Cardiac fibroblast (primary cell): ENCODE results near the gene SYT12.
"Not testable (repeated sequence)": the region's sequence is repeated elsewhere in the genome, so short reads cannot be mapped to it uniquely, and the experiment has no call there.

Experiments
- DNase-seq, 2 donors: peaks; one replicate each; pipeline versions ENCODE4 v3.0.0 to v3.0.0-alpha.2; 2010; ENCODE audit warnings: low read depth in 2 of 2
- H3K4me3 ChIP-seq, 2 donors: replicated peaks in 1 of 2; 1 replicate in 1 of 2; 2 replicates in 1 of 2; pipeline ENCODE4 v1.5.1; 2011; ENCODE audit warnings: low read depth in 2 of 2, low read length in 2 of 2, mild to moderate bottlenecking in 2 of 2, moderate library complexity in 1 of 2
- TF ChIP-seq, protein P1 (sequence below): IDR thresholded peaks from one replicate; pipeline ENCODE4 v1.5.1; 2011; ENCODE audit warnings: low read depth, mild to moderate bottlenecking, low read length, inconsistent platforms

SYT12 gene

DNA sequence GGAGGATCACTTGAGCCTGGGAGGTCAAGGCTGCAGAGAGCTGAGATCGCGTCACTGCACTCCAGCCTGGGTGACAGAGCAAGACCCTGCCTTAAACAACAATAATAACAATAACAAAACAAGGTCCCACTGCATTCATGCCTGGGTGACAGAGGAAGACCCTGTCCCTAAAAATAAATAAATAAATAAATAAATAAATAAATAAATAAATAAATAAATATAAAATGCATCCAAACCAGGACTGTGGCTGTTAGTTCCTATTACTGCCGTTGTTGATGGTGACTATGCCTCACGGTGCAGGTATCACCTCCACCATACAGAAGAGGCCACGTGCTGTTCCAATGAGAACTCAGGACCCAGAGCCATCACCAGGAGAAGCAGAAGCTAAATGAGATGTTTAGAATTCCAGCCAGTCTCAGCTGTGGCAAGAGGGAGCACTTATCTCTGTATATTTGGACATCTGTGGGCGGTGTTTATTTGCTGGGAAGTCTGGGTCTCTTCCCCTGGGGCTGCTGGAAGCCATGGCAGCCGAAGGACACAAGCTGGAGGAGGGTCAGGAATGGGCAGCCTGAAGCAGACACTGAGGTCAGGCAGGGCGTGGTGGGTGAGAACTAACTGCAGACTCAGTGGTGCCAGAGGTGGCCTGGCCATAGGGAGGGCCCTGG lies 26.2 kb upstream of the SYT12 start:
- H3K4me3 ChIP-seq = no peak overlapping the region
- TF ChIP-seq, protein P1, sequence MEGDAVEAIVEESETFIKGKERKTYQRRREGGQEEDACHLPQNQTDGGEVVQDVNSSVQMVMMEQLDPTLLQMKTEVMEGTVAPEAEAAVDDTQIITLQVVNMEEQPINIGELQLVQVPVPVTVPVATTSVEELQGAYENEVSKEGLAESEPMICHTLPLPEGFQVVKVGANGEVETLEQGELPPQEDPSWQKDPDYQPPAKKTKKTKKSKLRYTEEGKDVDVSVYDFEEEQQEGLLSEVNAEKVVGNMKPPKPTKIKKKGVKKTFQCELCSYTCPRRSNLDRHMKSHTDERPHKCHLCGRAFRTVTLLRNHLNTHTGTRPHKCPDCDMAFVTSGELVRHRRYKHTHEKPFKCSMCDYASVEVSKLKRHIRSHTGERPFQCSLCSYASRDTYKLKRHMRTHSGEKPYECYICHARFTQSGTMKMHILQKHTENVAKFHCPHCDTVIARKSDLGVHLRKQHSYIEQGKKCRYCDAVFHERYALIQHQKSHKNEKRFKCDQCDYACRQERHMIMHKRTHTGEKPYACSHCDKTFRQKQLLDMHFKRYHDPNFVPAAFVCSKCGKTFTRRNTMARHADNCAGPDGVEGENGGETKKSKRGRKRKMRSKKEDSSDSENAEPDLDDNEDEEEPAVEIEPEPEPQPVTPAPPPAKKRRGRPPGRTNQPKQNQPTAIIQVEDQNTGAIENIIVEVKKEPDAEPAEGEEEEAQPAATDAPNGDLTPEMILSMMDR = no peak
- peak; percentile 45 to 81 for DNase-seq

DNA sequence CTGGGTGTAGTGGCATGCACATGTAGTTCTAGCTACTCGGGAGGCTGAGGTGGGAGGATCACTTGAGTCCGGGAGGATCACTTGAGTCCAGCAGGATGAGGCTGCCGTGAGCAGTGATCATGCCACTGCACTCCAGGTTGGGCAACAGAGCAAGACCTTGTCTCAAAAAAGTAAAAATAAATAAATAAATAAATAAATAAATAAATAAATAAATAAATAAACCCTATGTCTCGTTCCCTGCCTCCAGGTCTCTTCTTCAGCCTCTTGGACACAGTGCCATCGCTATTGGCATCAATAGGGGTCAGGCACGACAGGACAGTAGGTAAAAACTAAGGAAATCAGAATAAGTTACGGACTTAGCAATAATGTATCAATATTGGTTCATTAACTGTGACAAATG lies 23.4 kb upstream of the SYT12 start:
- no peak for DNase-seq
- TF ChIP-seq, protein P1 = no peak
- no peak overlapping the region for H3K4me3 ChIP-seq

DNA sequence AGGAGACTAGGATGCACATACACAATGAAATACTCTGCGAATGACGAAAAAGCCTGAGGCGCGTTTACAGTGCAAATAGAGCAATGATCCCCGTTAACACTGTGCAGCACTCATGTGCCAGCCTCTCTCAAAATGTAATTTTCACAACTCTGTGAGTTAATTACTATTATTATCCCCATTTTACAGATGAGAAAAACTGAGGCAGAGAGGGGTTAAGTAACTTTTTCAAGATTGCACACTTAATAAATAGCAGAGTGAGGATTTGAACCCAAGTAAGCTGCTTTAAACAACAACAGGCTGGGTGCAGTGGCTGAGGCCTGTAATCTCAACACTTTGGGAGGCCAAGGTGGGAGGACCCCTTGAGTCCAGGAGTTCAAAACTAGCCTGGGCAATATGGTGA lies 21.6 kb upstream of the SYT12 start:
- no peak overlapping the region for H3K4me3 ChIP-seq
- no peak for DNase-seq
- TF ChIP-seq, protein P1 = no peak

DNA sequence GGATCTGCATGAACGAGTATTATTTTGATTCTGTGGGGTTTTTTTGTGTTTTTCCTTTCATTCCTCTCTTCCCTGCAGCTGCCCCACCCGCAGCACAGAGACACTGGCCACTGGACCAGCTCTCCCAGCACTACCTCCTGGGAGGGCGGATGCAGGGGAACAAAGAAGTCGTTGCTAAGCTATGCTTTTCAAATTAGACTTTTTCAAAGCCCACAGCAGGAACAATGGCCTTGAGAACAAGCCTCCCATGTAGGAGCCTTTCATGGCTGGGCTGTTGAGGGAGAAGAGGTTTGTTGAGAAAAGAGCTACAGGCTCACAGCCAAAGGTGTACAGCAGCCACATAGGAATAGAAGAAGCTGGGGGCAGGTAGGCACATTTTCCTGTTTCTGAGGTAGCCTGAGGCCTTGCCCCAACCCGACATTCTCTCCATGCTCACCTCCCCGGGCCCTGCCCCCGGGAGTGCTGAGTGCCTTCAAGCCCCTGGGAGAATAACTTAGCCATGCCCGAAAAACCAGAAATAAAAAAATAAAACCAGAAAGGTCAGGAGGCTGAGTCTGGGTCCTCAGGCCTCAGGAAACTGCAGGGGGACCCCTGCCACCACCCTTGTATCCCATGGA lies 20.5 kb upstream of the SYT12 start:
- no peak overlapping the region for H3K4me3 ChIP-seq
- TF ChIP-seq, protein P1 = no peak
- no peak for DNase-seq

DNA sequence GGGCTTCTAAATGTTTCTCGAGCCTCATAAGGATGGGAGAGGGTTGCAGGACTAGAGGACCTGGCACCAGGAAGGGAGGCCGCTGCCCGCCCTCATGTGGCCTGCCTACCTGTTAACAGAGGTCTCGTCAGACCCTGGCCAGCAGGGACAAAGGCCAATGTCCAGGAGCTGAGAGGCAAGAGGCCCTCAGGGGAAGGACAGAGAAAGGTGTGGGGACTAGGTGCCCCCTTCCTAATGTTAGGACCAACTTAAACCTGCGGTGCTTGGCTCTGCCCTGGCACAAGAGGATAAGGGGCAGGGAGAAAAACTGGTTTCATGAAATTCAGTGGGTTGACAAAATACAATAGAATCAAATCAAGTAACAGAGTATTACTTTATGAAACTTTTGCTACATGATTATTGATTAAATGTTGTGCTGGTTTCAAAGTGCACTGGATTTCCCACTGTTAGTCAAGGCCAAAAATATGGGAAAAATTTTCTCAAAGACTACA lies 20.0 kb upstream of the SYT12 start:
- no peak for DNase-seq
- TF ChIP-seq, protein P1 = no peak
- H3K4me3 ChIP-seq = no peak overlapping the region

DNA sequence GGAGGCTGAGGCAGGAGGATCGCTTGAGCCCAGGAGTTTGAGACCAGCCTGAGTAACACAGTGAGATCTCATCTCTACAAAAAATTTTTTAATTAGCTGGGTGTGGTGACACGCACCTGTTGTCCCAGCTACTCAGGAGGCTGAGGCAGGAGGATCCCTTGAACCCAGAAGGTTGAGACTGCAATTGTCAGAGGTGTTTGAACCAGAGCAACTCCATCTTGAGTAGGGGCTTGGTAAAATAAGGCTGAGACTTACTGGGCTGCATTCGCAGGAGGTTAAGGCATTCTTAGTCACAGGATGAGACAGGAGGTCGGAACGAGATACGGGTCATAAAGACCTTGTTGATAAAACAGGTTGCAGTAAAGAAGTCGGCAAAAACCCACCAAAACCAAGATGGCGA lies 17.7 kb upstream of the SYT12 start:
- DNase-seq, H3K4me3 ChIP-seq: not testable (repeated sequence)

DNA sequence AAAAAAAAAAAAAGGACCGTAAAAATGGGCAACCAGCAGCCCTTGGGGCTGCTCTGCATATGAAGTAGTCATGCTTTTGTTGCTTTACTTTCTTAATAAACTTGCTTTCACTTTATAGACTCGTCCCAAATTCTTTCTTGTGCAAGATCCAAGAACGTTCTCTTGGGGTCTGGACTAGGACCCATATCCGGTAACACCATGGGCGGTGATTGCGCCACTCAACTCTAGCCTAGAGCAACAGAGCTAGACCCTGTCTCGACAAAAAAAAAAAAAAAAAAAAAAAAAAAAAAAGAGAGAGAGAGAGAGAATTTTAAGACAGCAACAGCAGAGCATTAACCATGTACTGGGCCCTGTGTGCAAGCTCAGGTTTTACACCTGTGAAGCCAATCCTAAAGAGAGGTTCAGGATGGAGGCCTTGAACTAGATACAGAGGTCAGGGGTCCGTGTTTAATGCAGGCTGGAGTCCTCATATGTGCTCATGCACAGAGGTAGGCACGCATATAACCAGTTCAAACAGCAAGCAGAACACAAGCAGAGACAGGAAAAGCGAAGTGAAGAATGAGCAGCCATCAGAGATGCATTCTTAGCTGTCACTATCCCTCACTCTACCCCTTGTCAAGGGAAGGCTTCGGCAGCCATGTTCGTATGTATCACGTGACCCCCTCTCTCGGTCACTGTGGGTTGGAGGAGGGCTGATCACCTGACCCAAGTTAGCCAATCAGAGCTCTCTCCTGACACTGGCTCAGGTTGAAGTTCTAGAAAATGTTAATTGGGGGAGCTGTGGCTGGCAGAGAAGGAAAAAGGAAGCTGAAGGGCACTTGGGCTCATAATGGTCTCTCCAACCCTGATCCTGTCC lies 16.7 kb upstream of the SYT12 start:
- H3K4me3 ChIP-seq = no peak overlapping the region
- TF ChIP-seq, protein P1 = no peak
- DNase-seq = peak in 1 of 2 donors; percentile 37
